K562 (cell line): ENCODE measurements around the gene DUXB. TPM values are rescaled to one million over a fixed set of nuclear protein-coding genes. Genes with fewer than 3 reads are reported as not detected.

Source experiments
- DACH1 ChIP-seq: fragments of 450-650 bp; IDR thresholded peaks from 2 replicates; pipeline ENCODE4 v1.6.1; 2018; ENCODE audit not compliant: partially characterized antibody
- DPF2 ChIP-seq: fragments of 450-650 bp; IDR thresholded peaks from 2 replicates; pipeline ENCODE4 v1.6.1; 2016
- ELF4 ChIP-seq: fragments of 450-650 bp; formaldehyde crosslinking; IDR thresholded peaks from 2 replicates; pipeline ENCODE4 v1.4.0; 2022; ENCODE audit warnings: missing genetic modification characterization
- KDM1A ChIP-seq, 2 experiments: fragments of 450-650 bp; IDR thresholded peaks; 2 replicates each; pipeline ENCODE4 v1.6.1; 2016; ENCODE audit warnings: mild to moderate bottlenecking in 2 of 2
- KHSRP ChIP-seq: fragments of 450-650 bp; IDR thresholded peaks from 2 replicates; pipeline ENCODE4 v1.6.1; 2017
- MEF2D ChIP-seq: conservative IDR thresholded peaks from 2 replicates; pipeline ENCODE4 v1.6.1; 2016; ENCODE audit warnings: low read depth, missing genetic modification characterization, missing compliant biosample characterization
- MLX ChIP-seq, 2 experiments: fragments of 450-650 bp in 1 of 2; sonication (generic) in 1 of 2; formaldehyde crosslinking; conservative IDR thresholded peaks; 2 replicates each; pipeline versions ENCODE4 v1.4.0 to v1.8.1; 2020 to 2022; ENCODE audit warnings: mild to moderate bottlenecking in 1 of 2, missing genetic modification reagents in 1 of 2
- NCOA4 ChIP-seq: fragments of 450-650 bp; IDR thresholded peaks from 2 replicates; pipeline ENCODE4 v1.6.1; 2018; ENCODE audit warnings: mild to moderate bottlenecking; ENCODE audit not compliant: partially characterized antibody
- POLR2AphosphoS2 ChIP-seq: IDR thresholded peaks from 2 replicates; pipeline ENCODE4 v1.6.1; 2012; ENCODE audit warnings: low read length, improper control_type of control experiment
- RREB1 ChIP-seq: fragments of 250-450 bp; sonication (Bioruptor Pico); IDR thresholded peaks from 2 replicates; pipeline ENCODE4 v1.4.0; 2020
- SREBF2 ChIP-seq: sonication (generic); formaldehyde crosslinking; IDR thresholded peaks from 2 replicates; pipeline ENCODE4 v1.4.0; 2020; ENCODE audit warnings: mild to moderate bottlenecking, missing genetic modification reagents
- THAP12 ChIP-seq: fragments of 250-450 bp; sonication (Bioruptor Pico); IDR thresholded peaks from 2 replicates; pipeline ENCODE4 v1.9.0; 2021; ENCODE audit warnings: mild to moderate bottlenecking, inconsistent platforms
- THRA ChIP-seq: fragments of 450-650 bp; IDR thresholded peaks from 2 replicates; pipeline ENCODE4 v1.6.1; 2017; ENCODE audit warnings: mild to moderate bottlenecking, moderate library complexity
- XRCC4 ChIP-seq: IDR thresholded peaks from one replicate; pipeline ENCODE4 v1.6.1; 2011; ENCODE audit not compliant: insufficient read depth, insufficient read length; ENCODE audit errors: extremely low read depth
- ZBTB17 ChIP-seq: fragments of 450-650 bp; formaldehyde crosslinking; IDR thresholded peaks from 2 replicates; pipeline ENCODE4 v1.4.0; 2020; ENCODE audit warnings: mild to moderate bottlenecking
- ZBTB34 ChIP-seq: fragments of 250-450 bp; sonication (Bioruptor Pico); IDR thresholded peaks from 2 replicates; pipeline ENCODE4 v1.8.0; 2021; ENCODE audit warnings: mild to moderate bottlenecking, moderate library complexity
- ZNF277 ChIP-seq: fragments of 250-450 bp; sonication (Bioruptor Pico); IDR thresholded peaks from 2 replicates; pipeline ENCODE4 v1.8.0; 2022; ENCODE audit warnings: inconsistent platforms, mild to moderate bottlenecking, moderate library complexity, borderline replicate concordance
- polyA plus RNA-seq, 8 experiments: library from polyadenylated mRNA; depleted of rRNA in 4 of 8; stranded (reverse) in 5 of 8; unstranded in 3 of 8; fragments of >200 nt; fragmentation: Nextera tagmentation in 2 of 8; fragmentation: Illumina TruSeq in 1 of 8; extraction: Ambion mirVana in 2 of 8; extraction: Trizol in 1 of 8; gene quantifications; 2 replicates each; pipeline versions ENCODE4 v1.2.1 to v1.2.3, GENCODE V29; 2011 to 2014; ENCODE audit warnings: inconsistent platforms in 1 of 8, missing spikeins in 1 of 8
- total RNA-seq, 7 experiments: library from RNA; depleted of rRNA in 6 of 7; stranded (reverse); fragments of >200 nt in 6 of 7; fragmentation: Illumina TruSeq in 2 of 7; extraction: Trizol in 2 of 7; gene quantifications; 2 replicates each; pipeline versions ENCODE4 v1.2.1 to v1.2.3, GENCODE V29; 2011 to 2021; ENCODE audit warnings: low replicate concordance in 1 of 7

DUXB gene
- total and polyA plus RNA-seq, 9 of the 15 experiments (the other 6 are each of a cell fraction or from before 2014, with no cell fraction given) = not detected

GRCh38 chr16:75702242-75702641, 981 bp upstream of the DUXB start (continued):
- TF ChIP-seq DPF2 = peak; percentile 90
- TF ChIP-seq POLR2AphosphoS2 = no peak
- TF ChIP-seq ZBTB34 = no peak
- no peak for TF ChIP-seq MEF2D
- no peak for TF ChIP-seq THRA
- TF ChIP-seq THAP12 (CRISPR knock-in tag) = no peak
- TF ChIP-seq ELF4 (CRISPR knock-in tag) = no peak
- TF ChIP-seq MLX (CRISPR knock-in tag; conservative IDR thresholded peaks at IDR 0.05) = no peak
- TF ChIP-seq XRCC4 = no peak
- TF ChIP-seq RREB1 (CRISPR knock-in tag) = no peak
- no peak for TF ChIP-seq KHSRP
- TF ChIP-seq ZNF277 = no peak
- TF ChIP-seq ZBTB17 (CRISPR knock-in tag) = no peak
- 0 out of 4 replicates have a peak, but pooled peaks of 1 of the 2 experiments have one; percentile 41 for TF ChIP-seq KDM1A (IDR thresholded peaks at IDR 0.05)
- TF ChIP-seq NCOA4 = no peak
- TF ChIP-seq SREBF2 (CRISPR knock-in tag) = no peak
- TF ChIP-seq DACH1 = peak; percentile 55
